ENCODE measurements around the gene SH2B2.
"Not testable (repeated sequence)": the region's sequence is repeated elsewhere in the genome, so short reads cannot be mapped to it uniquely, and the experiment has no call there.

- TF ChIP-seq CTCF (conservative IDR thresholded peaks at IDR 0.05; ENCODE audit: low read depth in 2 of 2); ZNF462 (CRISPR knock-in tag; IDR thresholded peaks at IDR 0.05); ZNF331 (CRISPR knock-in tag; IDR thresholded peaks at IDR 0.05; ENCODE audit: low read depth); NANOG (IDR thresholded peaks at IDR 0.05; ENCODE audit: borderline replicate concordance); EZH2 (IDR thresholded peaks at IDR 0.05; ENCODE audit: low read depth, unreplicated experiment); REST (IDR thresholded peaks at IDR 0.05; ENCODE audit: unreplicated experiment); POLR2AphosphoS5 (IDR thresholded peaks at IDR 0.05; ENCODE audit: low read depth); EZH2phosphoT487 (IDR thresholded peaks at IDR 0.05; ENCODE audit: unreplicated experiment); CREB1 (CRISPR knock-in tag; IDR thresholded peaks at IDR 0.05; ENCODE audit: low read depth); JUNB (IDR thresholded peaks at IDR 0.05; ENCODE audit: unreplicated experiment); ZNF114 (CRISPR knock-in tag; IDR thresholded peaks at IDR 0.05); ETS1 (IDR thresholded peaks at IDR 0.05); STAT1 (IDR thresholded peaks at IDR 0.05; ENCODE audit: unreplicated experiment): not testable (repeated sequence)
Measured at GRCh38 chr7:102337420-102337819, 50.8 kb downstream of the SH2B2 start.

All from GM23338 (cell line).